Stimulated activated naive CD8-positive, alpha-beta T cell treated with anti-CD3 and anti-CD28 coated beads, Interleukin-15, amount 100 ng/mL, for 72 hours (primary cell): ENCODE data around the gene CACNA1S.

Source experiments
- ATAC-seq: fragments of 150-1000 bp; cut with Tn5 transposase; 2 replicates; pipeline ENCODE4 v1.10.0; 2021; ENCODE audit warnings: mild to moderate bottlenecking, moderate library complexity
- DNase-seq, 2 donors: peaks; one replicate each; pipeline ENCODE4 v3.0.0; 2021 to 2022
- H3K27ac Mint-ChIP-seq, 2 donors: one replicate each; pipeline ENCODE4 v1.8.0; 2022; ENCODE audit warnings: mild to moderate bottlenecking in 2 of 2, mixed read lengths in 2 of 2, moderate library complexity in 2 of 2
- H3K27me3 Mint-ChIP-seq: one replicate; pipeline ENCODE4 v1.8.0; 2022; ENCODE audit warnings: mixed read lengths
- H3K4me1 Mint-ChIP-seq: one replicate; pipeline ENCODE4 v1.8.0; 2022; ENCODE audit warnings: mild to moderate bottlenecking, mixed read lengths
- H3K4me3 Mint-ChIP-seq, 2 donors: one replicate each; pipeline ENCODE4 v1.8.0; 2022; ENCODE audit warnings: mild to moderate bottlenecking in 2 of 2, mixed read lengths in 2 of 2, moderate library complexity in 1 of 2
- H3K9me3 Mint-ChIP-seq, 2 donors: one replicate each; pipeline ENCODE4 v1.8.0; 2022; ENCODE audit warnings: mixed read lengths in 2 of 2

Gene CACNA1S

GRCh38 chr1:201143726-201144635 lies 31.8 kb upstream of the CACNA1S start:
- H3K27me3 Mint-ChIP-seq, result no peaks in the 10 kb centered on the region
- no peaks in the 10 kb centered on the region for H3K9me3 Mint-ChIP-seq
- H3K4me1 Mint-ChIP-seq, result no peaks in the 10 kb centered on the region
- no peak overlapping the region for H3K4me3 Mint-ChIP-seq
- no peak overlapping the region for H3K27ac Mint-ChIP-seq
- DNase-seq, result no peak
- ATAC-seq, result no peak

DNA sequence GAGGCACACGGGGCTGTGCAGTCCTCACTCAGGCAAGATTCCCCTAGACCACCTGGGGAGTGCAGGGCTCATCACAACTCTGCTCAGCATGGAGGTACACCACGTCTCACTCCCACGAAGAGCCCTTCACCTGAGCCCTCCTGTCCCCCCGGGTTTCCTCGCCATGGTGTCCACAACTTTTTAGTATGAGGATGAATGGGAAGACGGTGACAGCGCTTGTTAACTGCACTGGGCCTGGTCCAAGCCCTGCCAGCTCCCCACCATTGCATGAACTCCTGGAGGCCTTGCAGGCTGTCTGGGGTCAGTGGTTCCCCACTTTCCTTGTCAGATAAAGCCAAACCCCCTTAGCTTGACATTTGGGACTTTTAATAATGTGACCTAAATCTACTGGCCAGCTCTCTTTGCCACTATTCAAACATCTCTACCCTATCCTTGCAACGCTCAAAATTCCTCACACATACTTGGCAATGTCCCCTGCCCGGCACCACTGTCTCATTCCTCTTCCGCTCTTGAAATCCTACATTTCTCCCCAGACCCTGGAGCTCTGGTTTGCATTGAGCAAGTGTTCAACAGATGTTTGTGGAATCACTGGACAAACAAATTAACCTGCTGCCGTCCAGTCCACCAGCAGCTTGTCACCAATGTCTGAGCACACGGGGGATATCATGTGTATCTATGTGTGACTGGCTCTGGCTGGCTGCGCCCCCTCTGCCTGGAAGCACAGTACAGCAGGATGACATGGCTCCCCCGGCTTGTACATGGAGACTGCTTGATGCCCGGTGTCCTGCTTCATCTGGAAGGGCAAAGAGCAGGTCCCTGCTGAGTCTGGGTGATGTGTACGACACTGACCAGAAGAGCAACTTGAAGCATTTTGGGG lies 30.9 kb upstream of the CACNA1S start:
- no peak for ATAC-seq
- Mint-ChIP-seq H3K27me3 (no peaks in the 10 kb centered on the region), H3K4me1 (no peaks in the 10 kb centered on the region), H3K9me3 (no peaks in the 10 kb centered on the region), H3K27ac (peak overlapping the region; percentile 1 to 10), H3K4me3 (no peak overlapping the region)
- no peak for DNase-seq

DNA sequence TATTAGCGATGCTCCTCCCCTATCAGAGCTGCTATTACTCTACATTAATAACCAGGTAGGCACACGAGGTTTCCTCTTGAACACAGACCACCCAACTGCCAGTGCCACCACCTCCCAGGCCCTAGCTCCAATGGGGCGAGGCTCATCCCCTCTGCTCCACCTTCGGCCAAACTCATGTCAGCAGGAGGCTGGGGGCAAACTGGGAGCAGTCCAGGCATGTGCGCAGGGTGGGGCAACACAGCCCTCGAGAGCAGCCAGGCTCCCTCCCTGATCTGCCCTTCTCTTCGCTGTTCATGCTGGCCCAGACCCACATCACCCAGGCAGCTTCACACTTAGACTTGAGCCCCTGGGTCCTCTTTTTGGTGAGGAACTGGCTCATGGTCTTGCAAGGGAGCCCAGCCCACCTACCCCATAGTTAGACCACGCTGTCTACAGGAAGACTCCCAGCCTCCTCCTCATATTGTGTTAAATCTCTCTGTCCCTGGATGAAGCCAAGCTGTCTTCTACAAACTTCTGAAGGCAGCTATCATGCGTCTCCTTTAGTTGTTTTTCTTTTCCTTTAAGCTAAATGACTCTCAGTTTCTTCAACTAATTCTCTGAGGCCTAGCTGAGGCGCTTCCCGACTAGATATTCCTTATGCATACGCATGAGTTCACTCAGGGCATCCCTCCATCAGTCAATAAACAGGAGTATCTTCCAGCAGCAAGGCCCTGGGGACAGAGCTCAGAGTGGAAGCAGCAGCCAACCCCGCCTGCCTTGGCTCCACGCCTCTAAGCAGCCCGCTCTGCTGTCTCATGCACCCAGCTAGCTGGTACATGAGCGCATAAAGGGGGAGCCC lies 30.0 kb upstream of the CACNA1S start:
- Mint-ChIP-seq H3K4me1 (no peaks in the 10 kb centered on the region), H3K27ac (peak overlapping the region in 1 of 2 donors; percentile 10), H3K4me3 (no peak overlapping the region), H3K9me3 (no peaks in the 10 kb centered on the region), H3K27me3 (no peaks in the 10 kb centered on the region)
- ATAC-seq, result no peak
- no peak for DNase-seq

- ATAC-seq, result no peak
Measured at GRCh38 chr1:201141418-201141817, 29.2 kb upstream of the CACNA1S start.

DNA sequence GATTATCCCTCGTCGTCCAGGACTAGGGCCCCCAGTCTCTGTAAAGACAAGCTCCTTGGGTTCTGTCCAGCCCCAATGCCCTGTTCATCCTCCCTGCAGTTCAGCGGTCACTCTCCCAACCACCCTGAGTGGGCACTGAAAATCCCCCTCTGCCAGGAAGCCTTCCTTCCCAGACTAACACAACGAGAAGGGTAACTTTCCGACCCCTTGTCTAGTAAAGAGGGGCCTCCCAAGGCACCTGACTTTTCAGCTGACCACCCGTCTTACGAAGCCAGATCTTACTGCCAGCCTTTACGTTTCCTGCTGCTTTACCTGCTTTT lies 28.7 kb upstream of the CACNA1S start:
- Mint-ChIP-seq H3K4me1 (no peaks in the 10 kb centered on the region), H3K4me3 (no peak overlapping the region), H3K27me3 (no peaks in the 10 kb centered on the region), H3K27ac (no peak overlapping the region), H3K9me3 (no peaks in the 10 kb centered on the region)
- no peak for DNase-seq
- ATAC-seq, result no peak

More at GRCh38 chr1:201141418-201141817, 29.2 kb upstream of the CACNA1S start:
- no peaks in the 10 kb centered on the region for H3K27me3 Mint-ChIP-seq
- H3K9me3 Mint-ChIP-seq, result no peaks in the 10 kb centered on the region
- peak overlapping the region in 1 of 2 donors; percentile 5 for H3K27ac Mint-ChIP-seq
- no peak overlapping the region for H3K4me3 Mint-ChIP-seq
- DNase-seq, result no peak
- H3K4me1 Mint-ChIP-seq, result no peaks in the 10 kb centered on the region

DNA sequence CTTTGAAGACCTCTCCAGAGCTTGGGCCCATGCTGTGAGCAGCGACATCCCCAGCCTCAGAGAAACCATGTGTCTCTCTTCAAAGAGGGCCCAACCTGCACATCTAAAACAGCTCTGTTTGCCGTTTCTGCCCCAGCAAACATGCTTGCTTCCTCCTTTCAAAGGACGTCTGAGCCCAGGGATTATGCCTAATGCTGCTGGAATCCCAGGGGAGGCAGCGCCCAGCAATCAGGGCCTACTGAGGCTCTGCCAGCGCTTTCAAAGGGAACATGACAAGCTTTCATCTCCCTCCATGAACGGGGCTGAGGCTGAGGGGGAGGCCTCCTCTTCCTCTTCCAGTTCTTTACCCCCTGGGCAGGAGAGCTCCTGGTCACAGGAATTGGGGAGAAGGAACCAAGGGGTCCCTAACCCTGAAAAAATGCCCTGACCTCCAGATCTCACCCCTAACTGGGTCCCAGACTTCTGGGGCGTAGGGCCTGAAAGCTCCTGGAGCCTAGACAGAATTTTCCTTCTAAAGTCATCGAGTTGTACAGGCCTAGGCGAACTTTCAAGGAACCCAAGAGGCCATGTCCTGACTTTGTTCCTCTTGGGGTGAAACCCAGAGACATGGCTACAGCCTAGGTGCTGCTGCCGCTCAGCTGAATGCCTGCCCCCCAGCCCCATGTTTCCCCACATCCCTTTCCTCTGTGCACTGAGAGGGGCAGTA lies 28.2 kb upstream of the CACNA1S start:
- Mint-ChIP-seq H3K27me3 (no peaks in the 10 kb centered on the region), H3K4me1 (no peaks in the 10 kb centered on the region), H3K9me3 (no peaks in the 10 kb centered on the region), H3K27ac (no peak overlapping the region), H3K4me3 (no peak overlapping the region)
- DNase-seq (no peak), ATAC-seq (no peak)

GRCh38 chr1:201139756-201140155 lies 27.5 kb upstream of the CACNA1S start:
- H3K9me3 Mint-ChIP-seq, result no peaks in the 10 kb centered on the region
- no peak for DNase-seq
- peak overlapping the region in 1 of 2 donors; percentile 4 for H3K27ac Mint-ChIP-seq
- no peak overlapping the region for H3K4me3 Mint-ChIP-seq
- no peaks in the 10 kb centered on the region for H3K27me3 Mint-ChIP-seq
- ATAC-seq, result no peak
- no peaks in the 10 kb centered on the region for H3K4me1 Mint-ChIP-seq

DNA sequence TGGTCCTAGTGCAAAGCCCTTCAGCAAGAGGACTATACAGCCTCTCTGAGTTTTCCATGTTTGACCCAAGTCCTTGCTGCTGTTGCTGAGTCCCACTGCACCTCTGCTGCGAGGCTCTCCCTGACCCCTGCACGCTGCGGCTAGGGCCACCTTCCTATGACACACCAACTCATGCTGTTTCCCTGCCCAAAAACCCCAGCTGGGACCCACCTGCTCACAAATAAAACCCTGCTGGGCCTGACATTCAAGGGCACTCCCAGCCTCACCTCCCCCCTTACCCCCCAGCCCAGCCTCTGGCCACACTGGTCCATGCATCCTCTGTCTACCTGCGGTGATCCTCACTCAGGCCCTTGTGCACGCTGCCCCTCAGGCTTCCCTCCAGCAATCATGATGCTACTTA lies 27.1 kb upstream of the CACNA1S start:
- no peaks in the 10 kb centered on the region for H3K27me3 Mint-ChIP-seq
- DNase-seq (no peak), ATAC-seq (no peak)
- no peaks in the 10 kb centered on the region for H3K9me3 Mint-ChIP-seq
- no peak overlapping the region for H3K4me3 Mint-ChIP-seq
- no peaks in the 10 kb centered on the region for H3K4me1 Mint-ChIP-seq
- peak overlapping the region in 1 of 2 donors; percentile 59 for H3K27ac Mint-ChIP-seq

- Mint-ChIP-seq H3K4me3 (no peak overlapping the region), H3K27me3 (no peaks in the 10 kb centered on the region), H3K4me1 (no peaks in the 10 kb centered on the region), H3K27ac (no peak overlapping the region), H3K9me3 (no peaks in the 10 kb centered on the region)
- ATAC-seq (no peak), DNase-seq (no peak)
Measured at GRCh38 chr1:201138311-201138840, 26.1 kb upstream of the CACNA1S start.

GRCh38 chr1:201137579-201138310 lies 25.5 kb upstream of the CACNA1S start:
- no peaks in the 10 kb centered on the region for H3K27me3 Mint-ChIP-seq

GRCh38 chr1:201137024-201137392 lies 24.8 kb upstream of the CACNA1S start:
- Mint-ChIP-seq H3K9me3 (no peaks in the 10 kb centered on the region), H3K27ac (no peak overlapping the region), H3K4me3 (no peak overlapping the region), H3K4me1 (no peaks in the 10 kb centered on the region), H3K27me3 (no peaks in the 10 kb centered on the region)
- DNase-seq, result no peak
- ATAC-seq, result no peak

More at GRCh38 chr1:201137579-201138310, 25.5 kb upstream of the CACNA1S start:
- DNase-seq (no peak), ATAC-seq (no peak)
- Mint-ChIP-seq H3K4me1 (no peaks in the 10 kb centered on the region), H3K4me3 (no peak overlapping the region), H3K27ac (peak overlapping the region; percentile 66 to 92), H3K9me3 (no peaks in the 10 kb centered on the region)

DNA sequence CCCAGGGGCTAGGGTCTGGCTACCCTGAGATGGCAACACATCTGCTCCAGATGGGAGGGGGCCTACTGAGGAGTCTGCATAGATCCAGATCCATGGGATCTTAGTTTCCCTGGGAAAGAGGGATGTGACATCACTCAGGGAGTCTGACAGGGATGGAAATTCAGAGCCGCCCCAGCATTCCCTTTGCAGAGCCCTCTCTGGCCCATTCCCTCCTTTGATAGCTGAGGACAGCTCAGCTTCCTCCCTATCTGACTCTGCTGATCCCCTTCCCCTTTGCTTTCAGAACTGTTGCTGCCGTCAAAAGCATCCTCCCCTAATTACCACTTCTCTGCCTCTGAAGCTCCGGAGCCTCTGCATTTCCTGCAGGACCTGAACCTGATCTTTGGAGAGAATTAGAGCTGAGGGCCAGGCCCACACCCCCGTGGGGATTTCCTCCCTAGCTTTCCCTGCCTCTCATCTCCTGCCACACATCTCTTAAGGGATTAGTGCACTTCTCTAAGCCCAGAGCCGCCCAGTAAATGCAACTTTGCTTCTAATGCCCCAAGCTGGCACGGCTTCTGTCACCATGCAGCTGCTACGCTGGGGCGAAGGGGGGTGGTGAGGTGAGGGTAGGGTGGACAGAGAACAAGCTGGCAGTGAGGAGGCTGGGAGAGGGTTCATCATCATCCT lies 24.3 kb upstream of the CACNA1S start:
- ATAC-seq, result no peak
- H3K4me1 Mint-ChIP-seq, result no peaks in the 10 kb centered on the region

GRCh38 chr1:201134405-201134804 lies 22.2 kb upstream of the CACNA1S start:
- H3K4me3 Mint-ChIP-seq, result no peak overlapping the region
- no peak for ATAC-seq
- no peaks in the 10 kb centered on the region for H3K27me3 Mint-ChIP-seq
- no peak for DNase-seq
- no peaks in the 10 kb centered on the region for H3K4me1 Mint-ChIP-seq
- H3K9me3 Mint-ChIP-seq, result no peaks in the 10 kb centered on the region
- H3K27ac Mint-ChIP-seq, result no peak overlapping the region

More for the DNA sequence above, 24.3 kb upstream of the CACNA1S start:
- no peak for DNase-seq
- Mint-ChIP-seq H3K27me3 (no peaks in the 10 kb centered on the region), H3K9me3 (no peaks in the 10 kb centered on the region), H3K27ac (no peak overlapping the region), H3K4me3 (no peak overlapping the region)

DNA sequence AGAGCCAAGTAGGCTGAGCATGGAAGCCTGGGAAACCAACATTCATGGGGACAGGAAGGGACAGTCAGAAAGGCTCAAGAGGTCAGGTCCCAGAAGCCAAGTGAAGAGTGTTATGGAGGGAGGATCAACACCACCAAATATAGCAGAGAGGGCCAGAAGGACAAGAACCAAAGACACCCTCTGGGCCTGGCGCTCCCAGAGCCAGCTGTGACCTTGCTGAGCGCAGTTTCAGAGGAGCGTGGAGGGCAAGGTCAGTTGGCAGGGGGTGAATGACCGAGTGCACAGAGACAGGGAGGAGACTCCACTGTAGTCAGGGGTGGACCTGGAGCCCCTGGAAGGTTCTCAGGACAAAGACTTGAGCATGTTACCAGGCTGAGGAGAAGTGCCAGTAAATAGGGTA lies 19.2 kb upstream of the CACNA1S start:
- H3K27ac Mint-ChIP-seq, result peak overlapping the region in 1 of 2 donors; percentile 59
- no peaks in the 10 kb centered on the region for H3K4me1 Mint-ChIP-seq
- no peak for DNase-seq
- H3K27me3 Mint-ChIP-seq, result no peaks in the 10 kb centered on the region
- H3K4me3 Mint-ChIP-seq, result no peak overlapping the region
- no peak for ATAC-seq
- no peaks in the 10 kb centered on the region for H3K9me3 Mint-ChIP-seq
